ENCODE data around the gene MINAR2.
A peak's percentile ranks its signal among the peaks of the same experiment; 100 is the strongest.

Gene MINAR2

GRCh38 chr5:129770024-129770820, 22.3 kb downstream of the MINAR2 start:
- no peak overlapping the region for H3K27ac ChIP-seq
- no peak for DNase-seq (ENCODE audit: low read depth, low spot score)

GRCh38 chr5:129771058-129771838, 23.4 kb downstream of the MINAR2 start:
- no peak for DNase-seq (ENCODE audit: low read depth, low spot score)
- H3K27ac ChIP-seq: no peak overlapping the region

GRCh38 chr5:129773376-129773775, 25.5 kb downstream of the MINAR2 start:
- DNase-seq (ENCODE audit: low read depth, low spot score): no peak
- H3K27ac ChIP-seq: no peak overlapping the region

DNA sequence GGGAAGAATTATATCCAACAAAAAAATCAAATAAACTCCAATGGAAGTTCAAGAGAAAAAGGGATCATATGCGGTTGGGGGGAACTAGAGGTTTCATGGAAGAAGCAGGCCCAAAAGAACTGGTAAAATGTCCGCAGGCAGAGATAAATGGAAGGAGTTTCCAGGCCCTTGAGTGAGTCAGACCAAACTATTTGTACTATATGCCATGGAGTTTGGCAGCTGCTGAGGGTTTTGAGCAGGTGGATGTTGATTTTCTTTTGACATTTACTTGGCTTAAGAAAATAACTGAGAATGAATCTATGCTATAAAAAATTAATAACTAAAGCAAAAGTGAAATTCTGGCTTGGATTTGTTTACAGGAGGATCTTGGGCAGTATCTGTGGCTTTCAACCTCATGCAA, 33.7 kb downstream of the MINAR2 start:
- no peak overlapping the region for H3K27ac ChIP-seq
- DNase-seq (ENCODE audit: low read depth, low spot score): no peak

DNA sequence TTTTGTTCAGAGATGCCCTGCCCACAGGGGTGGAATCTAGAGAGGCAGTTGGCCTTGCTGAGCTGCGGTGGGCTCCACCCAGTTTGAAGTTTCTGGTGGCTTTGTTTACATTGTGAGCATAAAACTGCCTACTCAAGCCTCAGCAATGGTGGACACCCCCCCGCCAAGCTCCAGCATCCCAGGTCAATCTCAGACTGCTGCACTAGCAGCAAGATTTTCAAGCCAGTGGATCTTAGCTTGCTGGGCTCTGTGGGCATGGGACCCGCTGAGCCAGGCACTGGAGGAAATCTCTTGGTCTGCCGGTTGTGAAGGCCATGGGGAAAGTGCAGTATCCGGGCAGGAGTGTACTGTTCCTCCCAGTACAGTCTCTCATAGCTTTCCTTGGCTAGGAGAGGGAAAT, 55.5 kb downstream of the MINAR2 start:
- H3K27ac ChIP-seq: no peak overlapping the region
- DNase-seq (ENCODE audit: low read depth, low spot score): no peak

- no peak for DNase-seq (ENCODE audit: low read depth, low spot score)
- no peak overlapping the region for H3K27ac ChIP-seq
Measured at GRCh38 chr5:129804705-129805104, 56.8 kb downstream of the MINAR2 start.

DNA sequence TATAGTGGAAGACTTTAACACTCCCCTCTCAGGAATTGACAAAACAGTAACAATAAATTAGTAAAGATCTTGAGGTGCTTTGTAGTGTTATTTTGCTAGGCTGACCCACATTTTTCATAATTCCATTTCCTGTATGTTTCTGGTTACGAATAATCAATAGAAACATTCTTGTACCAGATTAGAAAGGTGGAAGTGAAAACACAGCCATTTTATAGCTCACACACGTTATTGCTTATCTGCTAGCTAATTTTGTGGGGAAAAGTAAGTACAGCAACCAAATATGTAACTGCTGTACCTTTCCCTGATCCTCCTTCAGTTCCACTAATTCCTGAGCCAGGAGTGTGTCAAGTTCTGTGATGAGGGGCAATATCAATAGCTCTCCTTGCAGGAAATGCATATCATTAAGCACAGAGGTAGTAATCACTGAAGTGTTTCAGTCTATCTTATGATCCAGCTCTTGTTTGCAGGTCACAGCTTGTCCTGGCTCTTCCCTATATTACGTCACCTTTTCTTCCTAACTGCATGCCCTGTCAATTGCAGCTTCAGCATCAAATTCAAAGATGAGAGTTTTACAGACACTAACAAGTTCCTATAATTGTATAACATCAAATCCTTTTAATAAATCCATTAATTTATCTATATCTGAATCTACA, 59.4 kb downstream of the MINAR2 start:
- H3K27ac ChIP-seq: no peak overlapping the region
- DNase-seq (ENCODE audit: low read depth, low spot score): peak; percentile 34
